GM23338 (cell line): Measurements from ENCODE around the gene GSTM1. TPM values are rescaled to one million over a fixed set of nuclear protein-coding genes. Genes with fewer than 3 reads are reported as not detected.

ENCODE experiments used
- ATAC-seq: fragments of 200-7000 bp; cut with Tn5 transposase; 3 replicates; pipeline ENCODE4 v1.9.1; 2020
- DNase-seq: peaks from one replicate; pipeline ENCODE4 v3.0.0-alpha.2; 2015; ENCODE audit warnings: low spot score
- H2AFZ ChIP-seq: fragments of 200-600 bp; sonication (generic); 2 replicates; pipeline ENCODE4 v1.8.0; 2016; ENCODE audit warnings: antibody characterized with exemption, mild to moderate bottlenecking, moderate library complexity
- H3F3A ChIP-seq: fragments of 200-600 bp; sonication (generic); replicated peaks from 2 replicates; pipeline ENCODE4 v1.8.0; 2017; ENCODE audit warnings: antibody characterized with exemption, mixed run types, low read depth
- H3K27ac ChIP-seq: fragments of 200-600 bp; sonication (generic); 2 replicates; pipeline ENCODE4 v1.6.1; 2016; ENCODE audit warnings: low read depth
- H3K27me3 ChIP-seq: fragments of 200-600 bp; sonication (generic); 2 replicates; pipeline ENCODE4 v1.8.0; 2016; ENCODE audit warnings: mild to moderate bottlenecking, mixed run types, moderate library complexity; ENCODE audit not compliant: insufficient read depth
- H3K36me3 ChIP-seq: fragments of 200-600 bp; sonication (generic); 2 replicates; pipeline ENCODE4 v1.8.0; 2016; ENCODE audit warnings: mild to moderate bottlenecking; ENCODE audit not compliant: insufficient read depth
- H3K4me1 ChIP-seq: fragments of 200-600 bp; sonication (generic); 2 replicates; pipeline ENCODE4 v1.8.0; 2016; ENCODE audit warnings: mild to moderate bottlenecking, moderate library complexity; ENCODE audit not compliant: insufficient read depth
- H3K4me2 ChIP-seq: fragments of 200-600 bp; sonication (generic); 2 replicates; pipeline ENCODE4 v1.7.1; 2017; ENCODE audit warnings: mixed run types
- H3K4me3 ChIP-seq: fragments of 200-600 bp; sonication (generic); 2 replicates; pipeline ENCODE4 v1.6.1; 2016; ENCODE audit warnings: mixed run types
- H3K79me2 ChIP-seq: fragments of 200-600 bp; sonication (generic); replicated peaks from 2 replicates; pipeline ENCODE4 v1.8.0; 2017; ENCODE audit warnings: mild to moderate bottlenecking; ENCODE audit not compliant: insufficient read depth
- H3K9me2 ChIP-seq: fragments of 200-600 bp; sonication (generic); 2 replicates; pipeline ENCODE4 v1.8.0; 2017; ENCODE audit not compliant: insufficient read depth
- H4K20me1 ChIP-seq: fragments of 200-600 bp; sonication (generic); replicated peaks from 2 replicates; pipeline ENCODE4 v1.8.0; 2017; ENCODE audit warnings: mild to moderate bottlenecking; ENCODE audit not compliant: insufficient read depth
- H3K27ac Mint-ChIP-seq: 2 replicates; pipeline ENCODE4 v1.8.0; 2020; ENCODE audit warnings: inconsistent platforms, mild to moderate bottlenecking, moderate library complexity, mixed read lengths
- H3K27me3 Mint-ChIP-seq: 3 replicates; pipeline ENCODE4 v1.8.0; 2022; ENCODE audit warnings: low read depth, mild to moderate bottlenecking, moderate library complexity, mixed read lengths, inconsistent platforms; ENCODE audit not compliant: insufficient read depth, poor library complexity
- H3K36me3 Mint-ChIP-seq: 3 replicates; pipeline ENCODE4 v1.8.0; 2021; ENCODE audit warnings: low read depth, mild to moderate bottlenecking, inconsistent platforms, moderate library complexity, mixed read lengths
- H3K4me1 Mint-ChIP-seq: 3 replicates; pipeline ENCODE4 v1.8.0; 2020; ENCODE audit warnings: mild to moderate bottlenecking, inconsistent platforms, mixed read lengths
- H3K4me3 Mint-ChIP-seq: 3 replicates; pipeline ENCODE4 v1.8.0; 2021; ENCODE audit warnings: moderate library complexity, mild to moderate bottlenecking, inconsistent platforms, mixed read lengths
- H3K9me3 Mint-ChIP-seq: 3 replicates; pipeline ENCODE4 v1.8.0; 2020; ENCODE audit warnings: moderate library complexity, mild to moderate bottlenecking, inconsistent platforms, mixed read lengths
- CREB1 ChIP-seq: fragments of 250-450 bp; sonication (Bioruptor Pico); IDR thresholded peaks from 2 replicates; pipeline ENCODE4 v1.5.0; 2020; ENCODE audit warnings: low read depth, mild to moderate bottlenecking, moderate library complexity
- STAT1 ChIP-seq: IDR thresholded peaks from one replicate; pipeline ENCODE4 v1.6.1; 2016; ENCODE audit warnings: antibody characterized with exemption; ENCODE audit not compliant: unreplicated experiment
- ZNF331 ChIP-seq: fragments of 250-450 bp; sonication (Bioruptor Pico); IDR thresholded peaks from 2 replicates; pipeline ENCODE4 v1.5.0; 2020; ENCODE audit warnings: low read depth, mild to moderate bottlenecking, moderate library complexity
- ZNF462 ChIP-seq: fragments of 250-450 bp; sonication (Bioruptor Pico); IDR thresholded peaks from 2 replicates; pipeline ENCODE4 v1.5.0; 2020; ENCODE audit warnings: mild to moderate bottlenecking, moderate library complexity
- polyA plus RNA-seq: library from polyadenylated mRNA; unstranded; fragments of >200 nt; fragmentation: Nextera tagmentation; extraction: Ambion mirVana; gene quantifications from 2 replicates; pipeline ENCODE4 v1.2.1, GENCODE V29; 2016
- total RNA-seq: library from RNA; depleted of rRNA; stranded (reverse); fragments of >200 nt; shearing (Covaris generic); gene quantifications from 2 replicates; pipeline ENCODE4 v1.2.3, GENCODE V29; 2014
- TF ChIP-seq, protein P1 (sequence below), 2 experiments: fragments of 200-600 bp in 1 of 2; sonication (generic) in 1 of 2; conservative IDR thresholded peaks; 2 replicates each; pipeline versions ENCODE4 v1.5.1 to v1.6.1; 2016 to 2017; ENCODE audit warnings: antibody characterized with exemption in 2 of 2, low read depth in 2 of 2, mild to moderate bottlenecking in 2 of 2, moderate library complexity in 1 of 2

The GSTM1 gene
- total and polyA plus RNA-seq, 2 experiments from 2014 or later, result not detected

DNA sequence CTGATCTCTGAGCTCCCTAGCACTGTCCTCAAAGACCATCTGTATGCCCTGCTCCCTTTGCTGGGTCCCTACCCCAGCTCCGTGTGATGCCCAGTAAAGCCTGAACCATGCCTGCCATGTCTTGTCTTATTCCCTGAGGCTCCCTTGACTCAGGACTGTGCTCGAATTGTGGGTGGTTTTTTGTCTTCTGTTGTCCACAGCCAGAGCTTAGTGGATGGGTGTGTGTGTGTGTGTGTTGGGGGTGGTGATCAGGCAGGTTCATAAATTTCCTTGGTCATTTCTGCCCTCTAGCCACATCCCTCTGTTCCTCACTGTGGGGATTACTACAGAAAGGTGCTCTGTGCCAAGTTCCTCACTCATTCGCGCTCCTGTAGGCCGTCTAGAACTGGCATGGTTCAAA is 30.1 kb downstream of the GSTM1 start:
- Mint-ChIP-seq H3K27ac (no peak overlapping the region), H3K36me3 (no peaks in the 10 kb centered on the region), H3K27me3 (peaks cover 3% of the 10 kb centered on the region), H3K4me3 (no peak overlapping the region), H3K4me1 (no peaks in the 10 kb centered on the region; the same call in 2 of the 3 replicates), H3K9me3 (no peaks in the 10 kb centered on the region; the same call in 2 of the 3 replicates)
- ATAC-seq (no peak), DNase-seq (no peak)
- TF ChIP-seq, protein P1, sequence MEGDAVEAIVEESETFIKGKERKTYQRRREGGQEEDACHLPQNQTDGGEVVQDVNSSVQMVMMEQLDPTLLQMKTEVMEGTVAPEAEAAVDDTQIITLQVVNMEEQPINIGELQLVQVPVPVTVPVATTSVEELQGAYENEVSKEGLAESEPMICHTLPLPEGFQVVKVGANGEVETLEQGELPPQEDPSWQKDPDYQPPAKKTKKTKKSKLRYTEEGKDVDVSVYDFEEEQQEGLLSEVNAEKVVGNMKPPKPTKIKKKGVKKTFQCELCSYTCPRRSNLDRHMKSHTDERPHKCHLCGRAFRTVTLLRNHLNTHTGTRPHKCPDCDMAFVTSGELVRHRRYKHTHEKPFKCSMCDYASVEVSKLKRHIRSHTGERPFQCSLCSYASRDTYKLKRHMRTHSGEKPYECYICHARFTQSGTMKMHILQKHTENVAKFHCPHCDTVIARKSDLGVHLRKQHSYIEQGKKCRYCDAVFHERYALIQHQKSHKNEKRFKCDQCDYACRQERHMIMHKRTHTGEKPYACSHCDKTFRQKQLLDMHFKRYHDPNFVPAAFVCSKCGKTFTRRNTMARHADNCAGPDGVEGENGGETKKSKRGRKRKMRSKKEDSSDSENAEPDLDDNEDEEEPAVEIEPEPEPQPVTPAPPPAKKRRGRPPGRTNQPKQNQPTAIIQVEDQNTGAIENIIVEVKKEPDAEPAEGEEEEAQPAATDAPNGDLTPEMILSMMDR (conservative IDR thresholded peaks at IDR 0.05; ENCODE audit: low read depth in 2 of 2), result no peak
- no peak for TF ChIP-seq ZNF462 (CRISPR knock-in tag)
- TF ChIP-seq ZNF331 (CRISPR knock-in tag), result no peak
- TF ChIP-seq CREB1, result no peak
- TF ChIP-seq STAT1, result no peak
- Histone ChIP-seq H3K4me1 (no peaks in the 10 kb centered on the region), H2AFZ (no peak overlapping the region), H3K27ac (no peak overlapping the region), H3K9me2 (no peaks in the 10 kb centered on the region), H3K4me3 (no peak overlapping the region), H3K4me2 (no peak overlapping the region), H4K20me1 (no peaks in the 10 kb centered on the region), H3K27me3 (no peaks in the 10 kb centered on the region), H3K36me3 (no peaks in the 10 kb centered on the region), H3K79me2 (no peaks in the 10 kb centered on the region), H3F3A (no peaks in the 10 kb centered on the region)
